HG03520 (cell line): ENCODE data around the gene KRT13.

Experiments used
- ATAC-seq: cut with Tn5 transposase; IDR thresholded peaks from one replicate; pipeline ENCODE4 v1.9.1; 2021; ENCODE audit warnings: mild to moderate bottlenecking, moderate library complexity; ENCODE audit not compliant: unreplicated experiment

KRT13 gene

DNA sequence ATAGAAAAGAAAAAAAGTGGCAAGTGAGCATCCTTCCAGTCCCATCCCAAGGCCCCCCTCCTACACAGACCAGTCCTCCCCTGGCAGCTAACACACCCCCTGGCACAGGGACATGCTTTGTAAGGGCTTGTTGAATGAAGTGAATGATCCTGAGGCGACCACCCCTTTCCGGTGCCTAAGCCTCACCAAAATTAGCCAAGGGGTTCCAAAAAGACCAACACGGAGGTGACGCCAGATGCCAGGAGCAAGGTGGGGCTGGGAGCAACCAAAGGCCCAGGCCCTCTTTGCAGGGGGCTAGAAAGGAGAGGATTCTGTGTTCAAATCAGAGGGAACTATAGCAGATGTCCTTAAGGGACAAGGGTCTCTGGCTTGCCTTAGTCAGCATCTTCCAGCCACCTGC, 30.0 kb downstream of the KRT13 start:
- ATAC-seq, result no peak

DNA sequence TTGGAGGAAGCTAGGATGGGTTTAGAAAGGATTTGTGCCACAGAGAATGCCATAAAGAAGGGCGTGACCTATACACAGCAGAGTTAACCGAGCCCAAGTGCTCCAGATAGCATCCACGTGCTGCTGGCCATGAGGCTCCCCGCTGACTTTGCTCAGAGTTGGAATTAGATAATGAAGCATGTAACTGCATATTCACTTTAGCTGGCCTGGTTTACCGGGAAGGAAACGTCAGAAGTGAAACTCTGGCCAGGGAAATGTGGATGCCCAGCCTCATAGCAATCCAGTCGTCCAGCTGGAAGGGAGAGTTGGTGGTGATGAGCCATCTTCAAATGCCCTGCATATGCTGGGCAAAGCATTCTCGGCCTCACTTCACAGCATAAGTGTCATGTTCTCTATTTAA, 30.5 kb downstream of the KRT13 start:
- no peak for ATAC-seq

DNA sequence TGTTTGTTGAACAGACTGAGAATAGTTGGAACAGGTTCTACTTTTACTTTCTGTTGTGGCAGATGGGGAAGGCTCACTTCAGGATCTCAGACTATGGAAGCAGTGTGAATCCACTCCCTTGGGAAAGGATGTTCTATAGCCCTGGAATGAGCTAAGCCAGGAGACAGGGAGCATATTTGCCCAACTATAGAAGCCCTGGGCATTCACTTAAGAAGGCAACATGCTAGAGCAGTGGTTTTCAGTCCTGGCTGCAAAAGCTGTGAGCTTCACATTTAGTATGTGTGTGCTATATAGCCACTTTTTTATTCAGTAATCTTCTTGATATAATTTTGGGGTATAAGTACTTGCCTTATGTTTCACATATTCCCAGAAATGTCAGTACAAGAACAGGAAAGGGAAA, 37.1 kb downstream of the KRT13 start:
- ATAC-seq, result no peak

DNA sequence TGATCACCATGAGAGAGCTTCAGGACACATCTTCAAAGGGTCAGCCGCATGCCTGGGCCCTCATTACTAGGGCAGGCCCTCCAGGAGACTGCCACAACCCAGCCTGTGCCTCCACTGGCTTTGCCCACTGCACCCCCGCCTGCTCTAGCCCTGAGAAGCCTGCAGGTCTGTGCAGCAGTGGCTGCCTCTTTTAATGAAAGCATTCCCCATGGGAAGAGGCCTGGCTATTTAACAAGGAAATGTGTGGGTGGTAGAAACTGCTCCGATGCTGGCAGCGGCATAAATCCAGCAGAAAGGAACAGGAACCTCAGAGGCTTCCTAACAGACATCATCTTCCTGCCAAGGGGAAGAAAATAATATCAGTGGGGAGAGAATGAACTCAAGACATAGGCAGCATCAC, 37.9 kb downstream of the KRT13 start:
- no peak for ATAC-seq

DNA sequence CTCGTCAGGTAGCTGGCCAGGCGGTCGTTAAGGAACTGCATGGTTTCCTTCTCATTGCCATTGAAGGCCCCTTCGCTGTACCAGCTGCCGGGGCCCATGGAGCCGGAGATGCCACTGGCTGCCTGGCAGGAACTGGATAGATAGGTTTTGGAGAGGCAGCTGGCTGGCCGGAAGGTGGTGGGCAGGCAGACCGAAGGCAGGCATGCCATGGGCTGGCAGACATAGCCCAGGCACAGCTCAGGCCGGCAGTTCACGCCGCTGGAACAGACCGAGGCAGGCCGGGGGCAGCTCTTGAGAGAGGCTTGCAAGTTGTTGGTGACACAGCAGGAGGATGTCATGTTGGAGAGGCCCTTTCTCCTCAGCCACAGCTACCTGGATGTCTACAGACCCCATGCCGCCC, 38.4 kb downstream of the KRT13 start, which contains the start of gene KRT32:
TSS of gene KRT32 (minus strand) at position 399 of the 400 bp plus-strand sequence. CDS start at position 338, 61 bp downstream.
- no peak for ATAC-seq

DNA sequence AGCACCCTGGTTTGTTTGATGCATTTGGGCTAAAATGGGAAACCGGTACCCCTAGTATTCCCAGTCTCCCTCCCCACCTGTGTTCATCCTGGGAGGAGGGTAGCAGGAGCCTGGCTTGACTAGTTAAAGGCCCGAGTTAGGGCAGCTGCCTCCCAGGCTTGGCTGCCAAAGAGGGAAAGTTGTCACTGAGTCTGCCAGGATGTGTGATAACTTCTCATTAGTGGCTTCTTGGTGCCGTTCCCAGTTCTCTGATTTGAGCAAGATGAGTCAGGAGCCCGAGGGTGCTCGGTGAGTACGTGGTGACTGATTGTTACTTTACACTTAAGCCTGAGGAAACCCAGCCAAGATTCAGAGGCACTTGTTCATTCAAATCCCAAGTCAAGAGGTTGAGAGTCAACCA, 40.7 kb downstream of the KRT13 start:
- no peak for ATAC-seq

DNA sequence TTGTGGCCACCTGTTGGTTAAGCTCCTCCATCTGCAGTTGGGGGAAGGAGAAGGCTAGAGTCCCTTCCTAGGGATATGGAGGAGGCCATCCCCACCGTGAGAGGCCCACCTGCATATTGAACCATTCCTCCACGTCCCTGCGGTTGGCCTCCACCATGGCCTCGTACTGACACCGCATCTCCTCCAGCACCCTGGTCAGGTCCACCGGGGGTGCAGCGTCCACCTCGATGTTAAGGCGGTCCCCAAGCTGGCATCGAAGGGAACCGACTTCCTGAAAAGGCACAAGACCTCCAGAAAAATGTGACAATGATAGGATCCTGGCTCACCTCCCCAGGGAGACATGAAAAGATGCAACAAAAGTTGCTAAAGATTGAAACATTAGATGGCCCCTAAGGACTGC, 41.2 kb downstream of the KRT13 start:
- ATAC-seq, result no peak

DNA sequence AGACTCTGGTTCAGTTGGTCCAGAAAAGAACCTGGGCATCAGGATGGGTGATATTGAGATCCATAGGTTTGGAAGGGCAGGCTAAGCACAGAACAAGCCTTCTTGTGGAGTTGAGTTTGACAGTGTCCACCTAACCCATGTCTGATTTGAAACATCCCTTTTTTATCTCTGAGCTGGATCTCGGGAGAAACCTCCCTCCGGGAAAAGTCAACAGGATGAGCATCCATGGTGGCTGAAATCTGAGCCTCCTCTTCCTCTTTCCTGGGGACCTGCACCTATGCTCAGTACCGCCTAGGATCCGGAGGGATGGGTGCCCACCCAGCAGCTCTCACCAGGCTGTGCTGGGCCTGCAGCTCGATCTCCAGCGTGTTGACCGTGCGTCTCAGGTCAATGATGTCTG, 41.7 kb downstream of the KRT13 start:
- ATAC-seq, result no peak

DNA sequence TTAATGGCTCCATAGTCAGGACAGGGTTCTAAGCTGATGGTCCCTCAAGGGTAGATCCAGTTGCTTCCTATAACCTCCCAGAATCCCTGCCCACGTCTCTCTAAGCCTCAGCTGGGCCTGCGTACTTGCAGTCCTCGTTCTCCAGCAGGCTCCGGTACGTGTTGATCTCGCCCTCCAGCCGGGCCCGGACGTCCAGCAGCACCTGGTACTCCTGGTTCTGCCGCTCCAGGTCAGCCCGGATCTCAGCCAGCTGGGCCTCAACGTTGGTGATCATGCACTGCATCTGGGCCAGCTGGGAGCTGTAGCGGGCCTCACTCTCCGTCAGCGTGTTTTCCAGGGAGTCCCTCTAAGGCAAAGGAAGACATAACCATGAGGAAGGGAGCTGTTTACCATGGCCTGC, 42.7 kb downstream of the KRT13 start:
- ATAC-seq, result no peak

DNA sequence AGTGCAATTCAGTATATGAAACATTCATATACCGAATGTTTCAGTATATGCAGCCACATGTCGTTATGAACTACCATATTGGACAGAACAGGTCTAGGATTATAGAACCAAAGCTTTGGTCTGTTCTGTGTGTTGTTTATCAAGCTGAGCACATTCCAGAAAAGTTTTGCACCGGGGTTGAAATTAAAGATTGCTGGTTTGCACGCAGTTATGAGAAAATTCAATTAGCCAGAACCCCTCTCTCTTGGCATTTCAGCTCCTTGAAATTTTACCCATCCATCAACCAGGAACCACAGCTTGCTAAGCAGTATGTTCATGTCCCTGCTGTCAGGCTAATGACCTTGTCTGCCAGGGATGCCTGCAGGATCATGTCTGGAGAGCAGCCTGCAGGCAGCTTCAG, 47.7 kb downstream of the KRT13 start:
- ATAC-seq, result no peak

DNA sequence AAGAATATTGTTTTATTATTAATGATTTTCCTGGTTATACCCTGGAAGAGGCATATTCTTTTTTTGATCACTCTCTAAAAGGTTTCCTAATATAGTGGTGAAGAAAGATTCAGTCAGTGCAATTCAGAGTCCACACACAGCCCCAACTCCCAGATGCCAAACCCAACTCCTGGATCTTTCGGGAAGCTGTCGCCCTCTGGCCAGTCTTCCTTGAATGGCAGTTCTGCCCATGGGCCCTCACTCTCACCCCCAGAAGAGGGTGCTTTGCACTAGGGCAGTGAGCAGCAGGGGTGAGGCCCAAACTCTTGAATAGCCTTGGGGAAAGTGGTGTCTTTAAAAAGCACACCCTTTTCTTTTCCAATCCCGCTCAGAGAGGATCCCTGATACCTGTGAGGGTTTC, 49.2 kb downstream of the KRT13 start:
- no peak for ATAC-seq

DNA sequence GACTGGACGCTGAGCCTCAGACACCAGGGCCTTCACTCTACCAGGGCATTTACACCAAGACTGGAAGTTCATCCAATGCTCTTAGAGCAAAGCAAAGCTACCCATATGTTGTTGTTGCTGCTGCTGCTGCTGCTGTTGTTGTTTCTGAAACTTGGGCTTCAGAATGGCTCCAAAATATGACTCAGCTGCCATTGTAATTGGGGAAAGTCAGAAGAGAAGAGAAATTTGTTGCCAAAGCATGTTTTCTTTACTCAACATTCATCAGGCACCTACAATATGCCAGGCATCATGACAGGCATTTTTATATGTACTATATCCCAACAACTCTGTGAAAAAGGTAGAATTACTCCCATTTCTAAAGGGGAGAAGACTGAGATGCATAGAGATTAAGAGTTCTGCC, 50.2 kb downstream of the KRT13 start:
- no peak for ATAC-seq

DNA sequence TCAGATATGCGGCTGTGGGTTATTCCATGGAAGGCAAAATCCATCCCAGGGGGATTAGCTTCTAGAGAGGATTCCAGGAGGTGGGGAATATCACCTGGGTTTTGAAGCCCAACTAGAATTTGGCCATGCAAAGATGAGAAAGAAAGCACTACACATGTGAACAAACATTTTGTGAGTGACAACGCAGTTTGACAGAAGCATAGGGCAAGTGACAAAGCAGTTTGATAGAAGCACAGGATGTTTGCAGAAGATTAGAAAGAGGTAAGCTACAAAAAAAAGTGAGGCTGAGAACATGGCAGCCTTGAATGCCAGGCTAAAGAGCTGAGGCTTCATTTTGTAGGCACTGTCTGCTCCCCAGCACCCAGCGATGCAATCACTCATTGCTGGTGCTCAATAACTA, 52.3 kb downstream of the KRT13 start:
- ATAC-seq, result no peak

DNA sequence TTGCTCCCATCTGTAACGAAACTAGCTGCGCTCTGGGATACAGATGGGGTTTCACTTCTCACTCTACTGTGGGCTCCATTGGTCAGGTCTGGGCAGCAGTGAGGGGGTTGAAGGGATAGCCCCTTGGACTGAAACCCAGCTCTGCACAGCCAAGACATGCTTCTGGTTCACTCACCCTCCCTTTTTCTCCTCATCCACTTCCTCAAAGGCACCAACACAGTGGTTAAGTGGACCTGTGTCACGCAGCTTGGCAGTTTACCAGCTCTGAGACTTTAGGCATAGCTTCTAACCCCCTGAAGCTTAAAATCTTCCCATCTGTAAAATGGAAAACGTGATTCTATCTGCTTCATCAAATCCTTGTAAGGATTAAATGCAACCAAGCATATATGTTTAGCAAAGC, 53.1 kb downstream of the KRT13 start:
- no peak for ATAC-seq

DNA sequence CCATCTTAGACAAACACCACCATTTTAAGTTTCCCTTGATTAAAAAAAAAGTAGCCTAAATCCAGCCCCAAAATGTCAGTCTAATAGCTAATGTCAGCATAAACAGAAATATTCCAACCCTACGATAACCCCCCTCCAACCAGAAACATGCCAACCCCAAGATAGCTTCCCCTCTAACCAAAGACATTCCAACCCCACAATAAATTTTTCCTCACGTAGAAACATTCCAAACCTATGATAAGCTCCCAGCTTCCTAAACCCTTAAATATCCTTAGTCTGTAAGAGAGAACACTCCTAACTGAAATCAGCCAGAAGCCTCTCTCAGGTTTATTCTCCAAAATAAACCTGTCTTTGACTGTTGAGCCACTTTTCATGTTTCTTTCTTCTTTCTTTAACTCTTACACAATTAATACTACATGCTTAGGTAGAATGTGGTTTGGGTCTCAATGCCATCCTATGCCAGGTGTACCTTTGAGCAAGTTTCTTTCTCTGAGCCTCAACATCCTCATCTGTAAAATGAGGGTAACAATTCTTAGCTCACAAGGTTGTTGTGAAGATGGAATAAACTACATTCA, 54.2 kb downstream of the KRT13 start:
- ATAC-seq, result no peak
